HG03066 (cell line): ENCODE results near the gene CPNE4.
"Not testable (repeated sequence)": the region's sequence is repeated elsewhere in the genome, so short reads cannot be mapped to it uniquely, and the experiment has no call there.

Source experiments
- ATAC-seq: cut with Tn5 transposase; IDR thresholded peaks from one replicate; pipeline ENCODE4 v1.9.1; 2021; ENCODE audit warnings: low read depth; ENCODE audit not compliant: unreplicated experiment

The CPNE4 gene

GRCh38 chr3:131963442-131963841 is 71.4 kb downstream of the CPNE4 start:
- not testable (repeated sequence) for ATAC-seq

DNA sequence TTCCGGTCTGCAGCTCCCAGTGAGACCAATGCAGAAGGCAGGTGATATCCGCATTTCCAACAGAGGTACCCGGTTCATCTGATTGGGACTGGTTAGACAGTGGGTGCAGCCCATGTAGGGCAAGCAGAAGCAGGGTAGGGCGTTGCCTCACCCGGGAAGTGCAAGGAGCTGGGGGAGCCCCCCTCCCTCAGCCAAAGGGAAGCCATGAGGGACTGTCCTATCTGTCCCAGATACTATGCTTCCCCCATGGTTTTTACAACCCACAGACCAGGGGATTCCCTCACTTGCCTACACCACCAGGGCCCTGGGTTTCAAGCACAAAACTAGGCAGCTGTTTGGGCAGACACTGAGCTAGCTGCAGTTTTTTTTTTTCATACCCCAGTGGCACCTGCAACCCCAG is 71.8 kb downstream of the CPNE4 start:
- ATAC-seq: no peak

- no peak for ATAC-seq
Observed at GRCh38 chr3:131960324-131960723, 74.5 kb downstream of the CPNE4 start.

DNA sequence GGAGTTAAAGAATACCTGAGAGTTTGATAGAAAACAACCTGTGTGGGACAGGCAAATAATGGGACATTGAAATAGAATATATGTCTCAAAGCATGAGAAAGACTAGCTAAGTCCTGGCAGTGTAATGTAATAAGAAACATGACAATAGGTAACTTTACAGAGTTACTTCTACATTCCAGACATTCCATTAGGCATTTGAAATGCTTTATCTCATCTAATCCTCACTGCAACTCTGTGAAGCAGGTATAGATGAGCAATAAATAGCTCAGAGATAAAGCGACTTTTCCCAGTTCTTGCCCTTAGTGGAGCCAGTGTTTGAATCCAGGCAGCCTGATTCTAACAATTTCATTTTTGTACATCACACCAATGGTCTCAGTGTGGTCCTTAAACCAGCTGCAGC is 76.8 kb downstream of the CPNE4 start:
- no peak for ATAC-seq

DNA sequence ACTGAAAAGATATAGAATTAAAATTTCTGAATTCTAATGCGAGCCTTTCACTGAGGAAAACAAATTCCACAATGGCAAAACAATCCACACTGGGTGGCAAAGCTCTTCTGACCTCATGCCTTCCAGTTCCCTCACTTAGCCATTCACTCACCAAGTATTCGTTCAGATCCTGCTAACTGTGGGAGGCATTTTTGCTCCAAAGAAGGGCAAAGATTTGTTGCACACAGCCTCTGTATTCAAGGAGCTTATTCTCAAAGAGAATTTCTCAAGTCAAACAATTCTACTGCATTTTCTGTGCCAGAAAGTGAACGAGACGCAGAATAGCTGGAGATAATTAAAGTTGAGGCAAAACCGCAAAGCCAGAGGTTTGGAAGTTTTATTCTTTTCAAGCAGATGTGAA is 77.3 kb downstream of the CPNE4 start:
- no peak for ATAC-seq

GRCh38 chr3:131948806-131949205 is 86.0 kb downstream of the CPNE4 start:
- no peak for ATAC-seq

GRCh38 chr3:131944676-131945075 is 90.1 kb downstream of the CPNE4 start:
- ATAC-seq: no peak

- no peak for ATAC-seq
Observed at GRCh38 chr3:131933665-131934064, 101.1 kb downstream of the CPNE4 start.

GRCh38 chr3:131928593-131928992 is 106.2 kb downstream of the CPNE4 start:
- no peak for ATAC-seq

- ATAC-seq: no peak
Observed at GRCh38 chr3:131925571-131925970, 109.2 kb downstream of the CPNE4 start.

DNA sequence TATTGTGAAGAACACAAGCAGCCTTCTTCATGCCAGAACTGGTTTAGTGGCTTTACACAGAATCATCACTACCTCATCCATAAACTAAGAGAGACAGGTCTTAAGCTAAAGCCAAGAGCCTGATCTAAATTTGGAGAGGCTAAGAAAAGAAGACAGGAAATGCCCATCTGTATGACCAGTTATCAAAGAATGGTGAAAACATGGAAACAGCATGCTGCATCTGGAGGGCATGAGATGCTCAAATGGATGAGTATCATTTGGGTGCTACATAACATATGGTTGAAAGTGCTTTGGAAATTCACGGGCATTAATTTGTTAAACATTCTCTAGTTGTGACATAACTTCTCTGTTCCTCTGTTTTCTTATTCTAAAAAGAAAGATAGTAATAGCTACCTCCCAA is 112.5 kb downstream of the CPNE4 start:
- no peak for ATAC-seq

DNA sequence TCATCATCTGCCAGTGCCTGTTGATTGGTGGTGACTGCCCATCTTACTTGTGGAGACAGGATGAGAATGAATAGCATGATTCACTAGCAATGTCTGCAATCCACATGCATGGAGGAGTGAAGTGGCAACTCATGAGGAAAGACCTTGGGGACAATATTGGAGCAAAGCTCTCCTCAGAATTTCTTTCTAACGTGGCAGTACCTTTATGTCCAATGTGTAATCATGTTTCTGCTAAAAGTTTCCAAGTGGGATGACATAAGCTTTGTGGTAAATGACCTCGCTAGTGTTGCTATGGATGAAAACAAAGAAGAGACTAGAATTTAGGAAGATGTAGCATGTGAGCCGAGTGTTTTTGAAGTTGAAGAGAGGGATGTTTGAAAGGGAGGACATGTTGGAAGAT is 117.8 kb downstream of the CPNE4 start:
- ATAC-seq: no peak

GRCh38 chr3:131914090-131914691 is 120.6 kb downstream of the CPNE4 start:
- no peak for ATAC-seq

DNA sequence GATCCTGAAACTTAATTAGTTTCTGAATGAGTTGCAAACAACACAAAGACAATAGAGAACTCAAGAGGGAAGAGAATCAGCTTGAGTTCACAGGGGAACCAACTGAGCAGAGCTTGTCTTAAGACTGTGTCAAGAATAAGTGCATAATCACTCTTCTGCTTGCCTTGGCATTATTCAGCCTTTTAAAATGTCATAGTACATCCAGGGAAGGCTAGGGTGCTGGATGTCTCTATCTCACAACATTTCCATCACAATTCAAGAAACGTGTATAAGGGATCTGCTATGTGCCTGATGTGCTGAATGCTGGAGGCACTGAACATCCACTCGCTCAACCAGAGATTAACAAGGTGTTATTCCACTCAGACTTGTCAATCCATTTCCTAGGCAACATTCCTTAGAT is 122.6 kb downstream of the CPNE4 start:
- ATAC-seq: no peak

DNA sequence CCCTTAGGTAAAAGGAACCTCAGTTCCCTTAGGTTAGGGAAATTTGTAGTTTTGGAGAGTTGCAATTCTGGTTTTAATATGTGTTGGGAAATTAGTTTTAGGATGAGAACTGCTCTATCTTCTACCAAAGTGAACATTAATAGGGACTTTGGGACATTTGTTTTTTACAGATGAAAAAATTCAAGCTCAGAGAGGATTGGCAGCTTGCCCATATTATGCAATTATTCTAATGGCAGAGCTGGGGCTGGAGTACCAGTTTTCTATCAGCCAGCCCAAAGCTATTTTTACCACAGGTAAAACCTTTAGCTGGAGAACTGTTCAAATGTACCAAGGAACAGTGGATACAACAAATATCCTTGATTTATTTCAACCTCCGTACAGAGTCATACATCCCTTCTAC is 127.0 kb downstream of the CPNE4 start:
- ATAC-seq: no peak

- no peak for ATAC-seq
Observed at GRCh38 chr3:131903988-131904415, 130.8 kb downstream of the CPNE4 start.

DNA sequence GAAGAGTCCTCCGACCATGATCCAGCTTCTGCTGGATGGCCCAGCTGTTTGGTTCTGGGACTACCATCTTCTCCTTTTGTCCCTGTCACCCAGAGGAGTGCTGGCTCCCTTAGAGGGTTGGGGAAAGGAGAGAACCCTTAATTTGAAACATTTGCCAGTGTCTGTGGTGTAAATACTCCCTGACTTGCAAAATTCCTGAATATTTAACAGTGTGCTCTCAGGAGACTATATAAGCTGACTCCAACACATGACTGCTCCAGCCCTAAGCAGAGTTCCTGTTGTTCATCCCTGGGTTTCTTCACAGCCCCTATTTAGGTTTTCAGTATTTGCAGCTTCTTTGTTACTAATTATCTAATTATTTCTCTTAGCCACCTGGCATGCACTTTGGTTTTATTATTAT is 133.1 kb downstream of the CPNE4 start:
- no peak for ATAC-seq

GRCh38 chr3:131900891-131901290 is 133.9 kb downstream of the CPNE4 start:
- no peak for ATAC-seq

GRCh38 chr3:131899021-131899420 is 135.8 kb downstream of the CPNE4 start:
- ATAC-seq: no peak

DNA sequence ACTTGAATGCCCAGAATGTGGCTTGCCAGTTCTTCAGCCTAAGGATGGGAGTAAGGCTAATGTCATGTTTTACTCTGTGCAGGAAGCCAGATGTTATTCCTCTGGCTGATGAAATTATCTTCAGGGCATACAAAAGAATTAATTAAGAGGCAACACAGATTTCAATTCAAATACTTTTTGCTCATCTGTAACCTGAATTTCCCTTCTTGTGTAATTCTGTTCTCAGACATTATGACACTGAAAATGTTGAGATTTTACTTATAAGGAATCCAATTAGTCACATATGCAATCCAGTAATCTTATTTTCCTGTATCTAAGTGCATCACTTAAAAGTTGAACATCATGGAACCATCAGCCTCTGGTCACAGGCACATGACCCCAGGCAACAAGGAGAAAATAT is 136.5 kb downstream of the CPNE4 start:
- ATAC-seq: no peak

DNA sequence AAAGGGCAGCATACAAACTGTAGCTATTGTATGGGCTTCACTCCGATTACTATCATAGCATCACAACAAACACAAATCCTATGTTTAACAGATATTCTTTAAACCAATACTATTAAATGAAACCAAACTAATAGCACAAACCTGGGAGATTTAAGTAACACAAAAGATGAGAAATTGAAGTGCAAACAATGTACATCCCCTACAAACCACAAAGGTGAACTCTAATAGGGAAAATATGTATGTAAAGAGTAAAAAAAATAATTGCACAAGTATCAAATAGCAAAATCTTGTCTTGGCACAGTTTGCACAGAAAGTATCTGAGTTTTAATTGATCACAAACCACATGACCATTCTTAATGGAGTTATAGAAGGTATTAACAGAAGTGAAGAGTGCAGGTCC is 138.5 kb downstream of the CPNE4 start:
- no peak for ATAC-seq

DNA sequence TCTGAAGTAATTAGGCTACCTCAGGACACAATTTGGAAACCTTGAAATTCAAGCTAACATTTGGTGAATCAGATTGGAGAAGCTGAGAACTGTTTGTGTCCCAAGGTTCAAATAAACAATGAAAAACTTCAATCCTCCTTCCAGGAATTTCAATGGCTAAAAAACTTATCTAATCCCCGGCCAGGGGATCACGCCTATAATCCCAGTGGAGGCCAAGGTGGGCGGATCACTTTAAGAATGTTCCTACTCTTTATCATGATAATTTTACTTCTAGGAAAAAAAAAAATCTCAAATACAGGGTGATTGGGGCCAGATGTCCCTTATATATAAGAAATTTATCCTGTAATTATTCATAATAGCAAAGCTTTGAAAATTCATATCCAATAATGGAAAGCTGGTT is 139.0 kb downstream of the CPNE4 start:
- ATAC-seq: no peak

- no peak for ATAC-seq
Observed at GRCh38 chr3:131892331-131892730, 142.5 kb downstream of the CPNE4 start.
